ENCODE measurements around the gene CHRNA1.

CHRNA1 gene

GRCh38 chr2:174800436-174801205, 36.3 kb upstream of the CHRNA1 start:
- no peaks in the 10 kb centered on the region for H3K27me3 ChIP-seq (ENCODE audit: insufficient read depth, poor library complexity, severe bottlenecking)
- no peaks in the 10 kb centered on the region for H3K9me3 ChIP-seq (ENCODE audit: severe bottlenecking)
- no peaks in the 10 kb centered on the region for H3K4me1 ChIP-seq (ENCODE audit: insufficient read depth, poor library complexity, severe bottlenecking)
- ATAC-seq (ENCODE audit: low read depth): no peak
- H3K36me3 ChIP-seq (ENCODE audit: low read depth): no peaks in the 10 kb centered on the region
- no peak overlapping the region for H3K4me3 ChIP-seq (ENCODE audit: severe bottlenecking)
- H3K27ac ChIP-seq (ENCODE audit: poor library complexity, severe bottlenecking): no peak overlapping the region
- no peak for TF ChIP-seq CTCF (IDR thresholded peaks at IDR 0.05; ENCODE audit: poor library complexity, severe bottlenecking)
- no peak for DNase-seq (ENCODE audit: low spot score)

GRCh38 chr2:174798801-174799200, 34.5 kb upstream of the CHRNA1 start:
- no peaks in the 10 kb centered on the region for H3K9me3 ChIP-seq (ENCODE audit: severe bottlenecking)
- H3K27ac ChIP-seq (ENCODE audit: poor library complexity, severe bottlenecking): no peak overlapping the region
- ATAC-seq (ENCODE audit: low read depth) (no peak), DNase-seq (ENCODE audit: low spot score) (no peak)
- no peaks in the 10 kb centered on the region for H3K36me3 ChIP-seq (ENCODE audit: low read depth)
- TF ChIP-seq CTCF (IDR thresholded peaks at IDR 0.05; ENCODE audit: poor library complexity, severe bottlenecking): no peak
- H3K4me1 ChIP-seq (ENCODE audit: insufficient read depth, poor library complexity, severe bottlenecking): no peaks in the 10 kb centered on the region
- no peaks in the 10 kb centered on the region for H3K27me3 ChIP-seq (ENCODE audit: insufficient read depth, poor library complexity, severe bottlenecking)
- no peak overlapping the region for H3K4me3 ChIP-seq (ENCODE audit: severe bottlenecking)

- no peaks in the 10 kb centered on the region for H3K36me3 ChIP-seq (ENCODE audit: low read depth)
- H3K4me3 ChIP-seq (ENCODE audit: severe bottlenecking): no peak overlapping the region
- ATAC-seq (ENCODE audit: low read depth) (no peak), DNase-seq (ENCODE audit: low spot score) (no peak)
- no peak for TF ChIP-seq CTCF (IDR thresholded peaks at IDR 0.05; ENCODE audit: poor library complexity, severe bottlenecking)
- no peaks in the 10 kb centered on the region for H3K4me1 ChIP-seq (ENCODE audit: insufficient read depth, poor library complexity, severe bottlenecking)
- no peak overlapping the region for H3K27ac ChIP-seq (ENCODE audit: poor library complexity, severe bottlenecking)
- H3K9me3 ChIP-seq (ENCODE audit: severe bottlenecking): no peaks in the 10 kb centered on the region
- no peaks in the 10 kb centered on the region for H3K27me3 ChIP-seq (ENCODE audit: insufficient read depth, poor library complexity, severe bottlenecking)
Observed at GRCh38 chr2:174797781-174798276, 33.6 kb upstream of the CHRNA1 start.

- ATAC-seq (ENCODE audit: low read depth) (no peak), DNase-seq (ENCODE audit: low spot score) (no peak)
- Histone ChIP-seq H3K27me3 (ENCODE audit: insufficient read depth, poor library complexity, severe bottlenecking) (no peaks in the 10 kb centered on the region), H3K9me3 (ENCODE audit: severe bottlenecking) (no peaks in the 10 kb centered on the region), H3K27ac (ENCODE audit: poor library complexity, severe bottlenecking) (no peak overlapping the region), H3K4me1 (ENCODE audit: insufficient read depth, poor library complexity, severe bottlenecking) (no peaks in the 10 kb centered on the region), H3K36me3 (ENCODE audit: low read depth) (no peaks in the 10 kb centered on the region), H3K4me3 (ENCODE audit: severe bottlenecking) (no peak overlapping the region)
- no peak for TF ChIP-seq CTCF (IDR thresholded peaks at IDR 0.05; ENCODE audit: poor library complexity, severe bottlenecking)
Observed at GRCh38 chr2:174796319-174796771, 32.1 kb upstream of the CHRNA1 start.

GRCh38 chr2:174794851-174795374, 30.6 kb upstream of the CHRNA1 start:
- Histone ChIP-seq H3K36me3 (ENCODE audit: low read depth) (no peaks in the 10 kb centered on the region), H3K27ac (ENCODE audit: poor library complexity, severe bottlenecking) (no peak overlapping the region), H3K9me3 (ENCODE audit: severe bottlenecking) (no peaks in the 10 kb centered on the region), H3K4me1 (ENCODE audit: insufficient read depth, poor library complexity, severe bottlenecking) (no peaks in the 10 kb centered on the region), H3K27me3 (ENCODE audit: insufficient read depth, poor library complexity, severe bottlenecking) (no peaks in the 10 kb centered on the region), H3K4me3 (ENCODE audit: severe bottlenecking) (no peak overlapping the region)
- ATAC-seq (ENCODE audit: low read depth): no peak
- TF ChIP-seq CTCF (IDR thresholded peaks at IDR 0.05; ENCODE audit: poor library complexity, severe bottlenecking): no peak
- DNase-seq (ENCODE audit: low spot score): no peak

All from RWPE2 (cell line).